ENCODE results near the gene HEPACAM. TPM values are rescaled to one million over a fixed set of nuclear protein-coding genes. Genes with fewer than 3 reads are reported as not detected.

The HEPACAM gene
- polyA plus RNA-seq, 4 donors: 0.67 TPM; not detected in 3

DNA sequence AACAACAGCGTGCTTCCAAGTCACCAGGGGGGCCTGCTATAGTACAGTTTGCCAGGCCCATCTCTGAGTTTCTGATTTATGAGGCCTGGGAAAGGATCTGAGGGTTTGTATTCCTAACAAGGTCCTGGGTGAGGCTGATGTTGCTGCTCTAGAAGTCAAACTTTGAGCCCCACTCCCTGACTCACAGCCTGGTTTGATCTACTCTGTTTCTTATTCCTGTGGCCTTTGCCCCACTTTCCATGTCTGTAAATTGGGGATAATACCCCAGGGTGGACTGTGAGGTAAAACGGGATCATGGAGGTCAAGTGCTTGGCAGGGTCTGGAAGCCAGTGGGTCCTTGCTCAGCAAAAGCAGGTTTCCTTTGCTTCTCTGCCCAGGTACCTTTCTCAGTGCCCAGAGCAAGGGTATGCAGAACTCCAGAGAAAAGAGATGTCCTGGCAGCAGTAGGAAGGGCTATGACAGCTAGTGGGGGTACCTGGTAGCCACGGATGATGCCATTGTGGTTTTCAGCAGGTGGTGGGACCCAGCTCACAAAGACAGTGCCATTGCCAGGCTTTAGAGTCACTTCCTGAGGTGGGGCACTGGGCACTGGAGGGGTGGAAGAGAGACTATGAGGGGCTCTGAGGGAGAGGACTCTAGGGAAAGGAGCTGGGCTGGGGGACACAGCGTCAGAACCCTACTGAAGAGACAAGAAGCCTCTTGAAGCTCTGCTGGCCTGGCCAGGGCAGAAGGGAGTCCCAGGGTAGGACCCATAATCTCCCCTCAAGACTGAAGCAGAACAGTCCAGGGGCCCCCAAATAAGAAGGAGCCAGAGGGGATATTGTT, 41.0 kb downstream of the HEPACAM start:
- Histone ChIP-seq H3K27ac (ENCODE audit: low read depth in 1 of 3, low read length in 2 of 3) (no peak overlapping the region), H3K4me1 (ENCODE audit: control insufficient read depth in 3 of 3, insufficient read depth in 2 of 3, low read depth in 1 of 3, low read length in 2 of 3) (no peaks in the 10 kb centered on the region), H3K9me3 (ENCODE audit: control insufficient read depth in 2 of 2, insufficient read depth in 1 of 2, low read depth in 1 of 2, low read length in 1 of 2) (no peaks in the 10 kb centered on the region), H3K36me3 (ENCODE audit: control insufficient read depth in 3 of 3, insufficient read depth in 2 of 3, low read depth in 1 of 3, low read length in 3 of 3) (no peaks in the 10 kb centered on the region), H3K4me3 (ENCODE audit: low read depth in 1 of 3, low read length in 3 of 3) (no peak overlapping the region), H3K27me3 (ENCODE audit: control insufficient read depth in 3 of 3, insufficient read depth in 3 of 3, low read length in 3 of 3) (peaks cover 0 to 15% (median 0%) of the 10 kb centered on the region in 3 donors)
- DNase-seq (no peak), FAIRE-seq (no peak)
- WGBS, 3 donors: 58 to 63% (median 61%) methylated on average over 4 of the region's 4 CpGs

DNA sequence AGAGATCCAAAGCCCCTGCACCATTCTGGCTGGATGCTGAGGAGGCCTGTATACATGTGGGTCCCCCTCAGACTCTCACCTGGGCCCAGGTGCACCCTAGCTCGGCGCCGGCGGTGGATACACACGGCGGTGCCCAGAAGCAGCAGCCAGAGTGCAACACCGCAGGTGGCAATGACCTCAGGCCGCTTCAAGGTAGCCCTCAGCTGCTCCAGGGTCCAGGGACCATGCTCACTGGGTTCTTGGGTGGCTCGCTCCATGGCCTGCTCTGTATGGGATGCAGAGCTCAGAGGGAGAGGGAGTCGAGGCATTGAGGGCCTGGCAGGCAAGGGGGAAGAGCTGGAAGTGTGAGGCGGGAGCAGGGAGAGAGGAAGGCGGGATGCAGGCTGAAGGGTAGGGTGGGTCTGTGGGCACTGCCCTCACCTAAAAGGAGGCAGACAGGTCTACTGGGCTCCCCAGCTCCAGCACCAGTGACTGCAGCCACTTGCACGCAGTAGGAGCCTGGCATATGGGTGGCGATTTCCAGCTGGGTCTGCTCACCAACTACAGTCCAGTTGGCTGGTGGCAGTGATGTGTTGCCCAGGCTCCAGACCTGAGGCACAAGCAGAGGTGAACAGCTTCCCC, 42.0 kb downstream of the HEPACAM start:
- Histone ChIP-seq H3K4me3 (ENCODE audit: low read depth in 1 of 3, low read length in 3 of 3) (no peak overlapping the region), H3K27me3 (ENCODE audit: control insufficient read depth in 3 of 3, insufficient read depth in 3 of 3, low read length in 3 of 3) (peaks cover 0 to 15% (median 0%) of the 10 kb centered on the region in 3 donors), H3K36me3 (ENCODE audit: control insufficient read depth in 3 of 3, insufficient read depth in 2 of 3, low read depth in 1 of 3, low read length in 3 of 3) (no peaks in the 10 kb centered on the region), H3K4me1 (ENCODE audit: control insufficient read depth in 3 of 3, insufficient read depth in 2 of 3, low read depth in 1 of 3, low read length in 2 of 3) (no peaks in the 10 kb centered on the region), H3K9me3 (ENCODE audit: control insufficient read depth in 2 of 2, insufficient read depth in 1 of 2, low read depth in 1 of 2, low read length in 1 of 2) (no peaks in the 10 kb centered on the region), H3K27ac (ENCODE audit: low read depth in 1 of 3, low read length in 2 of 3) (no peak overlapping the region)
- WGBS, 3 donors: 75 to 94% (median 89%) methylated on average over 14 of the region's 14 CpGs
- FAIRE-seq (no peak), DNase-seq (no peak)

DNA sequence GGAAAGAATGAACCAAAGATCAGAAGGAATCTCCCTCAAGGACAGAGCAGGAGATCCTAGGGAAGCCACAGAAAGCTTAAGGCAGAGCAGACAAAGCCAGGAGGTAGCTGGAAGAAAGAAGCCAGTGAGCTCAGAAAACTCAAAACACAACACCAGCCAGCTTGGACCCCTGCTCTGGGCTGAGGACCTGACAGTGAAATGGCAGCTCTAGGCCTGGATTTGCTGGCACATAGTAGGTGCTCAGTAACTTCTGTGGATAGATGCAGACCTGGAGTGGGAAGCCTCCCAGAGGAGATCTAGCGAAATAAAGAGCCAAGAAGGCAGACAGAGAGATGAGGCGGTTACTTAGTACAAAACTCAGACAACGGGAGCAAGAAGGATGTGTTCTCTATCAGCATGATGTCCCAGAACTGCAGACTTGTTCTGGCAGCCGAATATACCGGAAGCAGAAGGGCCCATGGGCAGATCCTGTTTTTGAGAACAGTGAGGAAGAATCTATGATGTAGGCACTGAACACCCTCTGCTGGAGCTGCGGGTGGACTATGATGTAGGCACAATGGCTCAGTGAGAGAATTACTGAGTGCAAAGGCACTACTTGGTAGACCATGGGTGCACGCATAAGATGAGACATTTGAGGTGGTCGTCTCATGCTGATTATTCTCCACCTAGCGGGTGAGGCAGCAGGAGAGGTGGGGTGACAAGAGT, 42.9 kb downstream of the HEPACAM start:
- 76 to 85% (median 83%) methylated on average over 9 of the region's 9 CpGs for WGBS, 3 donors
- peaks cover 0 to 15% (median 0%) of the 10 kb centered on the region in 3 donors for H3K27me3 ChIP-seq (ENCODE audit: control insufficient read depth in 3 of 3, insufficient read depth in 3 of 3, low read length in 3 of 3)
- FAIRE-seq: no peak
- no peak overlapping the region for H3K27ac ChIP-seq (ENCODE audit: low read depth in 1 of 3, low read length in 2 of 3)
- no peaks in the 10 kb centered on the region for H3K9me3 ChIP-seq (ENCODE audit: control insufficient read depth in 2 of 2, insufficient read depth in 1 of 2, low read depth in 1 of 2, low read length in 1 of 2)
- no peaks in the 10 kb centered on the region for H3K4me1 ChIP-seq (ENCODE audit: control insufficient read depth in 3 of 3, insufficient read depth in 2 of 3, low read depth in 1 of 3, low read length in 2 of 3)
- H3K4me3 ChIP-seq (ENCODE audit: low read depth in 1 of 3, low read length in 3 of 3): no peak overlapping the region
- no peaks in the 10 kb centered on the region for H3K36me3 ChIP-seq (ENCODE audit: control insufficient read depth in 3 of 3, insufficient read depth in 2 of 3, low read depth in 1 of 3, low read length in 3 of 3)
- DNase-seq: no peak

DNA sequence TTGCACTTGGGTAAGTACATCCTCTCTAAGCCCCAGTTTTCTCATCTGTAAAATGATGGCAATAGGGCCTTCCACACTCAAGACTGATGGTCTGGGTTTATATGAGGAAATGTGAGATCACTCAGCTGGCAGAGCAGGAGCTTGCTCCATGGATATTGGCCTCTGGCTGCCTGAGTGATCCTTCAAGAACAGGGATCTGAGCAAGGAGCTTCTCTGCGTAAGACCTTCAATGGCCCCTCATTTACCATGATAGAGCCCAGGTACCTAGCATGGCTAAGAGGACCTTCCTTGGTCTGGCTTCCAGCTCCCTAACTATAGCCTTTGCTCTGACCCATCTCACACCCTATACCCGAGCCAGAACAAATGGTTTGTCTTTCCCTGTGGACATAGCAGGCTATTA, 43.7 kb downstream of the HEPACAM start:
- no peaks in the 10 kb centered on the region for H3K4me1 ChIP-seq (ENCODE audit: control insufficient read depth in 3 of 3, insufficient read depth in 2 of 3, low read depth in 1 of 3, low read length in 2 of 3)
- H3K36me3 ChIP-seq (ENCODE audit: control insufficient read depth in 3 of 3, insufficient read depth in 2 of 3, low read depth in 1 of 3, low read length in 3 of 3): no peaks in the 10 kb centered on the region
- no peak for FAIRE-seq
- no peaks in the 10 kb centered on the region for H3K9me3 ChIP-seq (ENCODE audit: control insufficient read depth in 2 of 2, insufficient read depth in 1 of 2, low read depth in 1 of 2, low read length in 1 of 2)
- 68 to 79% (median 77%) methylated on average over 2 of the region's 2 CpGs for WGBS, 3 donors
- H3K27me3 ChIP-seq (ENCODE audit: control insufficient read depth in 3 of 3, insufficient read depth in 3 of 3, low read length in 3 of 3): peaks cover 0 to 15% (median 0%) of the 10 kb centered on the region in 3 donors
- no peak for DNase-seq
- no peak overlapping the region for H3K4me3 ChIP-seq (ENCODE audit: low read depth in 1 of 3, low read length in 3 of 3)
- no peak overlapping the region for H3K27ac ChIP-seq (ENCODE audit: low read depth in 1 of 3, low read length in 2 of 3)

DNA sequence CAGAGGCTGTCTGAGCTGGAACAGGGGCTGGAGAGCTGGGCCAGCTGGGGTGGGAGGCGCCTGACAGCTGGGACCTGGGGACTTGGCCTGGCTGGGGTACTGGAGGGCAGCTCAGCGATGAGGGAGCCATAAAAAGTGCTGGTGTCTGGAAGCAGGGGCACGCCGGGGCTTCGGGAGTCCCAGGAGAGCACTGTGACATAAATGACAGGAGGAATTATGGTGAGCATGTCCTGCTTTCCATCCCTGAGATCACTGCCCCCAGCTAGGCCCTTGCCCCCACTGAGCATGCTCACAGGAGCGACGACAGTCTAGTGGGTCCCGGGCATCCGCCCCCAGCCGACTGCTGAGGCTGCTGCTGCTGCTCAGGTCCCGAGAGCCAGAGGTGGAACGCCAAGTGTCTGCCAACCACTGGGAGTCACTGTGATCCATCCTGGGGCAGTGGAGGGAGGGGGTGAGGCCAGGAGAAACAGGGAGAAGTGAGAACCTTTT, 44.4 kb downstream of the HEPACAM start:
- Histone ChIP-seq H3K27ac (ENCODE audit: low read depth in 1 of 3, low read length in 2 of 3) (no peak overlapping the region), H3K27me3 (ENCODE audit: control insufficient read depth in 3 of 3, insufficient read depth in 3 of 3, low read length in 3 of 3) (peaks cover 0 to 15% (median 1%) of the 10 kb centered on the region in 3 donors), H3K4me3 (ENCODE audit: low read depth in 1 of 3, low read length in 3 of 3) (no peak overlapping the region), H3K9me3 (ENCODE audit: control insufficient read depth in 2 of 2, insufficient read depth in 1 of 2, low read depth in 1 of 2, low read length in 1 of 2) (no peaks in the 10 kb centered on the region), H3K36me3 (ENCODE audit: control insufficient read depth in 3 of 3, insufficient read depth in 2 of 3, low read depth in 1 of 3, low read length in 3 of 3) (no peaks in the 10 kb centered on the region), H3K4me1 (ENCODE audit: control insufficient read depth in 3 of 3, insufficient read depth in 2 of 3, low read depth in 1 of 3, low read length in 2 of 3) (no peaks in the 10 kb centered on the region)
- 57 to 85% (median 84%) methylated on average over 12 of the region's 12 CpGs for WGBS, 3 donors
- no peak for FAIRE-seq
- DNase-seq: no peak

DNA sequence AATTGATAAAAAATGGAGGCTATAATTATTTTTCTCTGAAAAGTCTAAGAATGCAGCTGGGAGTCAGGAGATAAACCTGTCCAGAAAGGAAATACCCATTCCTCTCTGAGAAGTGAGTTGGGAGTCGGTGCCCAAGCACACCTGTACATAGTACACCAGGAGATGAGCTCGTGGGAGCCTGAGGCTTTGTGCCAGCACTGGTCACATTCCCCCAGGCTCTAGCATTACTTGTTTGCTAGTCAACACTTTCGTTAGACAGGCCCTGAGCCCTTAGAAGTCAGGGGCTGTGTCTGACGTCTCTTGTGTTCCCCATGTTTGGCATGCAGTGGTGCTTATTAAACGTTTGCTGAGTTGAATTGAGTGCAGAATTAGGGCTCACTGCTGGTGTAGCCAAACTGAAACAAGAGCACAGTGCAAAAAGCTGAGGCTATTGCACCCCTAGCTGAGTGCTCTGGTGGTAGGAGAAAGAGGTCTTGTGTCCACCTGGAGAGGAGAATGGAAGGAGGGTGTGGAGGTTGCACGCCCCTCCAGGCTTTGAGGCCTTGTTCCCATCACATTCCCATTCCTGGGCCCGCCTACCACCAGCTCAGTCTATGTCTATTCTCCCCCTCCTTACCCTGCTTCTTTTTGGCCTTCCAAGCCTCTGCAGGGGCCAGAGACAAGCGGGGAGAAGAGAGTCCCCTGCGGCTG, 45.0 kb downstream of the HEPACAM start:
- Histone ChIP-seq H3K9me3 (ENCODE audit: control insufficient read depth in 2 of 2, insufficient read depth in 1 of 2, low read depth in 1 of 2, low read length in 1 of 2) (no peaks in the 10 kb centered on the region), H3K27ac (ENCODE audit: low read depth in 1 of 3, low read length in 2 of 3) (no peak overlapping the region), H3K27me3 (ENCODE audit: control insufficient read depth in 3 of 3, insufficient read depth in 3 of 3, low read length in 3 of 3) (peaks cover 0 to 15% (median 1%) of the 10 kb centered on the region in 3 donors), H3K4me1 (ENCODE audit: control insufficient read depth in 3 of 3, insufficient read depth in 2 of 3, low read depth in 1 of 3, low read length in 2 of 3) (no peaks in the 10 kb centered on the region), H3K36me3 (ENCODE audit: control insufficient read depth in 3 of 3, insufficient read depth in 2 of 3, low read depth in 1 of 3, low read length in 3 of 3) (no peaks in the 10 kb centered on the region), H3K4me3 (ENCODE audit: low read depth in 1 of 3, low read length in 3 of 3) (no peak overlapping the region)
- DNase-seq (no peak), FAIRE-seq (no peak)
- WGBS, 3 donors: 64 to 73% (median 66%) methylated on average over 9 of the region's 9 CpGs

DNA sequence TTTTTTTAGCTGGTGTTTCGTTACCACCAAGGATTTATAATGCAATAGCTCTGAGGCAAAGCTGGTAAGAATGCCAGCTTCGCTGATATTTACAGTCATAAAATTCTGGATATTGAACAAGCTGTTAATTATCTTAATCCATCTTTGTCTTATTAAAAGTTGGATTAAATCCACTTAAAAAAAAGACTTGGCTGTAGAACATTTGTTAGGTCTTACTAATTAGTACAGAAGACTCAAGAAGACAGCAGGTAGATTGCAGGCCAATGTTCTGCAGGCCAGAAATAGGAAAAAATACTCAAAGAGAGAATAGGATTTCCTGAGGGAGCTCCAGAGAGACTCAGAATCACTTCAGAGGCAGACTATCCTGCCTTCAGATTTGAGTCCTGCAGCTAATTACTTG, 45.7 kb downstream of the HEPACAM start:
- Histone ChIP-seq H3K9me3 (ENCODE audit: control insufficient read depth in 2 of 2, insufficient read depth in 1 of 2, low read depth in 1 of 2, low read length in 1 of 2) (no peaks in the 10 kb centered on the region), H3K36me3 (ENCODE audit: control insufficient read depth in 3 of 3, insufficient read depth in 2 of 3, low read depth in 1 of 3, low read length in 3 of 3) (no peaks in the 10 kb centered on the region), H3K27me3 (ENCODE audit: control insufficient read depth in 3 of 3, insufficient read depth in 3 of 3, low read length in 3 of 3) (peaks cover 0 to 15% (median 1%) of the 10 kb centered on the region in 3 donors), H3K4me3 (ENCODE audit: low read depth in 1 of 3, low read length in 3 of 3) (no peak overlapping the region), H3K27ac (ENCODE audit: low read depth in 1 of 3, low read length in 2 of 3) (no peak overlapping the region), H3K4me1 (ENCODE audit: control insufficient read depth in 3 of 3, insufficient read depth in 2 of 3, low read depth in 1 of 3, low read length in 2 of 3) (no peaks in the 10 kb centered on the region)
- 79 to 86% (median 80%) methylated on average over 2 of the region's 2 CpGs for WGBS, 3 donors
- no peak for FAIRE-seq
- no peak for DNase-seq
